ENCODE results near the gene RORB.

RORB gene

DNA sequence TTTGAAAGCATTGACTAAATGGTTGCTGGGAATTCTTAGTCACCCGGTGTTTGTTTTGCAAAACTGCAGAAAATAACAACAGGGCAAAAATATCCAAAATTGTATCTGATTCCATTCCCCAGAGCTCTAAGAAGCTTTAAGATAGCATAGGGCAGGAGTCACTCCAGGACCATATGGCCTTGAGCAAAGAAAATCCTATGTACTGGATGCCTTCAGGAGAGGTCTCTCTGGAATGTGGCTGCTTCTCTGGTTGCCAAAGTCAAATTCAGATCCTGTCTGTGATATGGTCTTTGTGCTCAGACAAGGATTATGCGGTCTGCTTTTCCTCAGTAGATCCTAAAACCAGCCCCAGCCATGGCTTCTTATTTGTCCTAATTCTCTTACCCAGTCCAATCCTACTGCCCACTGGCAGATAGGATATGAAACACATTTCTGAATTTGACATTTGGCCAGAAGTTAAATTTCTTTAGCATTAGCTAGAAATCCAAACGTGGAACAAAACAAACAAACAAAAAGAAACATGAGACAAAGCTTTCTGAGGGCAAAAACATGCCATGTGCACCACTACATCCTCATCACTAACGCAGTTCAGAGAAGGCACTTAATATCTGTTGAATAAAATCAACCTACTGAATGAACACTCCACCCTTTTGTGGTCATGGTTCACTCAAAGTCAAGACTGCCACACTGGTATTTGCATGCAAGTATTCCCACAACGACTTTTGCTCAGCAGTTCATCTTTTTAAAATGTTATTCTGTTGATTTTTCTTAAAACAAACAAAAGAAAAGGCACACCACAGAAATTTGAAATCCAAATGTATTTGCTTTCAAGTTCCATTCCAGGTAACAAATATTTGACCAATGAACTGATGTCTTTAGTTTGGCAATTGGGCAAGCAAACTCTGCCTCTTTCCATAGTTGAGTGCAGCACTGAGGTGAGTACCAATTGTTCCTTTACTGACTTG lies 224.8 kb downstream of the RORB start:
- DNase-seq, result no peak

DNA sequence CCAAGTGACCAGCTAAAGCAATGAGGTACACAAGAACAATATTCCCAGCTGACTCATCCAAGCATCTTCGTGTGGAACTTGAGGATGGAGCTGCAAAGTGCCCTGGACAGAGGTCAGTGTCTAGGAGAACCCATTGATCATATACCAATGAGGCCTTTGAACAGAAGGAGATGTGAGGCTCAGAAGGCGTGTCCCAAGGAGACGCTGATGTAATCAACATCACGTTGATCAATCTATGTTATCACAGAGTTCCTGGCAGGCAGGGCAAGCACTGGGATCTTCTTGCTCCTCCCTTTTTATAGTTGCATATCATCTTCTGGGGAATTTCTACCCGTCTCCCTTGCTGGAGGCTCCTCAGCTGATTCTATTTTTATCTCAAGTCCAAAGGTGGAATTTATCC lies 227.2 kb downstream of the RORB start:
- no peak for DNase-seq

DNA sequence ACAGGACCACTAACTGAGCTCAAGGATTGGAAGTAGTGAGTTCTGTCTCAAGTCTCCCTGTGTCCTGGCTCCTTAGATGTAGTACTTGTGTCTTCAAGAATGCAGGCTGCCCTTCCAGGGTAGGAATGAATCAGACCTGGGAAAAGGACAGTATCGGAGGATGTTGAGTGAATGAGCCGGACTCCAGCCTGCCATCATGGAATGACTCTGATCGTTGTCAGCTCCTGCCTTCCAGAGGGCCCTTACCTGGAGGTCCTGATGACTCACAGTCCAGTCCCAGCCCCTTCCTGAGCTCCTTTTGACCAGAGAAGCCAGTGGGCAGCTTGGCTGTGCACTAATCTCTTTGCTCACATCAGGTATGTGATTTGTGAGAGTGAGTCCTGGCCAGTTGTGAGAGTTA lies 229.4 kb downstream of the RORB start:
- no peak for DNase-seq

DNA sequence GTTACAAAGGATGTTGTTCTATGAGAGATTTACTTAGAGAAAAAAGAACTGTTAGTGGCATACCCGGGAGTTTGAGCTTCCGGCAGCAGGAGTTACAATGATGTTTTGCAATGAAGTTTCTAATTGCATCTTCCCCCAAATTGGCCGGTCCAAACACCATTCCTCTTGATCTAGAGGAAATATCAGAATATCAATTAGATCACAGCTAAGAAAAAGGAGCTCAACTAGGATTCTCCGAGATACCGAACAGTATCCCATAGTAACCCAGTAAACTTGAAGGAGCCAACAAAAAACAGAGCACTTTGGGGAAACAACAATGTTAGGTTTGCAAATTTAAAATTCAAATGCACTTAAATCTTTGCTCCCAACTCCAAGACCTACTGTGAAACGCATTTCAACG lies 231.0 kb downstream of the RORB start:
- no peak for DNase-seq

DNA sequence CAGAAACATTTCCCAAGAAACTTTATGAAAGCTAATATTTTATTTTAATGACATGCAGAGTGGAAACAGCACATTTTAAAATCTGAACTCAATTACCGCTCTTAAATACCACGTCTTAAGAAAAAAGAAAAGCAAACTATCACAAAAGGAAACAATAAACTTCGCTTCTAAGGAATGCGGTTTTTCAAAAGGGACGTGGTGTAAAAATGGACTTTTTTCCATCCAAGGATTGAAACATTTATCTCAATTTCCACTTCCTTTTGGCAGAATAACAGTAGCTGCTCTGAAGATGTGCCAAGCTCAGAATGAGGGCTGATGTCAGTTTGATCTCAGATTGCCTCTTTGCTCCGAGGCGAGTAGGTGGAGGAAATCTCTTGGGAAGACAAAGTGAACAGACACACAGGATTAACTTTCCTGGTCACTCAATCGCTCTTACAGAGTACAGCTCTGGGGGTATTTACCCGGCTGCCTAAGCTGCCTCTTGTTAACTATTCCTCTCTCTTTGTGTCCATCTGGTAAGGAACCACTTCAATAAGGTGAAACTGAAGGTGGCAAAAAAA lies 232.1 kb downstream of the RORB start:
- no peak for DNase-seq

DNA sequence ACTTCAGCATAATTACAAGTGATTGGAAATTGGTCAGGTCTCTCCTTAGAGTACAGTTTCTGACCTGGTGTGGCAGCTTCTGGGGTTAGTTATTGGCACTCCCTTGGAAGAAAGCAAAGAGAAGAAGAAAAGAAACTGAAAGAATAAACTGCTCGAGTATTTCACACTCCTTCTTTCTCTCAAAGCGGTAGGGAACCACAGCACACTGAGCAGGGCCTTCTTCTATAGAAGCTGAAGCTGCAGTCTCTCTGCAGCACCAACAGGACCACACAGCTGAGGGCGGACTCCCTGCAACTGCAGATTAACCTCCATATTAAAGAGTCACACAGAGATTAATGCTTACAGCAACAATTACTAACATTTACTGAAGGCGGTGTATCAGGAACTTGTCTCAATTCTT lies 238.6 kb downstream of the RORB start:
- no peak for DNase-seq

DNA sequence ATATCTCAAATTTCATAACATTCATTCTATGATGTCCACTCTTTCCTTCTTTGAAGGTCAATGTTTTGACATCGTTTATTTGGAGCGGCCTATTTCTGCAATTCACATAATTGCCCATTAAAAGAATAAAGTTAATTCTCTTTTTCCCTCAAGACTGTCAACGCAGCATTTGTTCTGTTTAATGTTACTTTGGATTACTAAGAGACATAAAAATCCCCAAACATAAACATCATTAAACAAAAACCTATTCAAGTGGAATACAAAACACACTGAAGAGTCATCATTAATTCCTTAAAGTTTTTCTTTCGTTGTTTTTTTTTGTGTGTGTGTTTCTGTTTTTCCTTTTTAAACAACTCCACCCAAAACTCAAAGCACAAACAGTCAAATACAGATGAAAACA lies 239.5 kb downstream of the RORB start:
- DNase-seq, result no peak

DNA sequence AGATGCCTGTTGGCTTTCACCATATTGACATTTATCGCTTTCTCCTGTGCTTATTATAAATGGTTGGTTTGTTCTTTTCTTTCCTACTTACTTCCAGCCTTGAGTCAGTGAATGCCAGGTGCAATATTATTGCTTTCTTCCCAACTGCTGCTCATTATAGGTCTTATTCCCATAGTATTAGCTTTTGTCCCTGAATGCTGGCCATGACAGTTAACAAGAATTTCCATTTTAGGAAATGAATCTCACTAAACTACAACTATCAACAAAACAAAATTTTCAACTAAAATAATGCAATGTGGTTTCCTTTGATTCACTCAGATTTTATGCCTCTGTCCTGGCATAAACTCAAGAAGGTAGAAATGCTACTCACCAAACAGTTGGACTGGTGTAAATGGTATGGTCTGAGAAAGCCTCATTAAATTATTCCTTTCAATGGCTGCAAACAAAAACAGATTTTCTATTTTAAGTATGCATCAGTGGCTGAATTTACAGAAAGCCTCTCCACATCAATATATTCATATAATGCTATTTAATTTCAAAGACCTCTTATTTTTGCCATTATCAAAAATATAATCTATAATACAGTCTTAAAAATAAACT lies 245.2 kb downstream of the RORB start:
- DNase-seq, result no peak
